Bronchial epithelial cell (primary cell): Measurements from ENCODE around the gene IQSEC3. TPM values are rescaled to one million over a fixed set of nuclear protein-coding genes. Genes with fewer than 3 reads are reported as not detected.
"Not testable (repeated sequence)": the region's sequence is repeated elsewhere in the genome, so short reads cannot be mapped to it uniquely, and the experiment has no call there.

Experiments used
- DNase-seq: peaks from one replicate; pipeline ENCODE4 v3.0.0-alpha.2; 2010; ENCODE audit warnings: low read depth
- FAIRE-seq: peaks from 2 replicates; lab custom pipeline; 2011; peaks lifted over from hg19 to GRCh38; lab: Jason Lieb, UNC
- H3K27me3 ChIP-seq: 2 replicates; pipeline ENCODE4 v1.5.1; 2011; ENCODE audit warnings: low read length; ENCODE audit not compliant: control insufficient read depth, insufficient read depth
- H3K36me3 ChIP-seq: 2 replicates; pipeline ENCODE4 v1.5.1; 2011; ENCODE audit warnings: low read length; ENCODE audit not compliant: control insufficient read depth, insufficient read depth
- H3K4me3 ChIP-seq: 2 replicates; pipeline ENCODE4 v1.5.1; 2011; ENCODE audit warnings: mild to moderate bottlenecking, low read depth, low read length, control low read depth
- CTCF ChIP-seq: IDR thresholded peaks from 2 replicates; pipeline ENCODE4 v1.5.1; 2011; ENCODE audit warnings: mild to moderate bottlenecking, moderate library complexity, low read length, control low read depth, inconsistent platforms; ENCODE audit not compliant: insufficient read depth, severe bottlenecking
- total RNA-seq: library from RNA; depleted of rRNA; stranded (reverse); fragments of >200 nt; gene quantifications from 2 replicates; pipeline ENCODE4 v1.2.1, GENCODE V29; 2014

The IQSEC3 gene
- total RNA-seq, 1 donor from 2014 or later: not detected

- Histone ChIP-seq H3K4me3 (no peak overlapping the region), H3K27me3 (no peaks in the 10 kb centered on the region), H3K36me3 (no peaks in the 10 kb centered on the region)
- DNase-seq: no peak
- TF ChIP-seq CTCF: no peak
- no peak for FAIRE-seq
Observed at GRCh38 chr12:58832-59231, 7.7 kb upstream of the IQSEC3 start.

GRCh38 chr12:61845-62244 is 4.7 kb upstream of the IQSEC3 start:
- not testable (repeated sequence) for H3K27me3 ChIP-seq, FAIRE-seq

GRCh38 chr12:65491-66063 is 990 bp upstream of the IQSEC3 start:
- H3K4me3 ChIP-seq, H3K27me3 ChIP-seq, H3K36me3 ChIP-seq, FAIRE-seq: not testable (repeated sequence)
- DNase-seq: peak; percentile 70

More at GRCh38 chr12:61845-62244, 4.7 kb upstream of the IQSEC3 start:
- not testable (repeated sequence) for H3K4me3 ChIP-seq, DNase-seq, H3K36me3 ChIP-seq

- DNase-seq, H3K36me3 ChIP-seq, FAIRE-seq, H3K4me3 ChIP-seq, H3K27me3 ChIP-seq: not testable (repeated sequence)
Observed at GRCh38 chr12:66782-67504, 376 bp downstream of the IQSEC3 start.

- not testable (repeated sequence) for H3K27me3 ChIP-seq, H3K36me3 ChIP-seq, FAIRE-seq, DNase-seq, H3K4me3 ChIP-seq
Observed at GRCh38 chr12:69677-70076, 3.1 kb downstream of the IQSEC3 start.

- H3K27me3 ChIP-seq, H3K36me3 ChIP-seq, DNase-seq, H3K4me3 ChIP-seq: not testable (repeated sequence)
- FAIRE-seq: peak; percentile 7
Observed at GRCh38 chr12:70541-70940, 4.0 kb downstream of the IQSEC3 start.

GRCh38 chr12:72018-72417 is 5.5 kb downstream of the IQSEC3 start:
- H3K27me3 ChIP-seq, FAIRE-seq, H3K4me3 ChIP-seq, DNase-seq, H3K36me3 ChIP-seq: not testable (repeated sequence)

- not testable (repeated sequence) for H3K36me3 ChIP-seq, H3K4me3 ChIP-seq, H3K27me3 ChIP-seq, DNase-seq, FAIRE-seq
Observed at GRCh38 chr12:74420-75190, 8.0 kb downstream of the IQSEC3 start.

GRCh38 chr12:75541-75940 is 9.0 kb downstream of the IQSEC3 start:
- not testable (repeated sequence) for H3K36me3 ChIP-seq, FAIRE-seq, H3K4me3 ChIP-seq, DNase-seq
- peaks cover 12% of the 10 kb centered on the region for H3K27me3 ChIP-seq

- not testable (repeated sequence) for H3K36me3 ChIP-seq, H3K4me3 ChIP-seq, DNase-seq
- FAIRE-seq: peak; percentile 92
- peaks cover 15% of the 10 kb centered on the region for H3K27me3 ChIP-seq
Observed at GRCh38 chr12:76102-76501, 9.5 kb downstream of the IQSEC3 start.

- not testable (repeated sequence) for FAIRE-seq, DNase-seq, H3K4me3 ChIP-seq, H3K36me3 ChIP-seq
- peaks cover 16% of the 10 kb centered on the region for H3K27me3 ChIP-seq
Observed at GRCh38 chr12:76551-76950, 10.0 kb downstream of the IQSEC3 start.

- H3K4me3 ChIP-seq, H3K36me3 ChIP-seq, DNase-seq: not testable (repeated sequence)
- H3K27me3 ChIP-seq: peaks cover 19% of the 10 kb centered on the region
- FAIRE-seq: peak; percentile 97
Observed at GRCh38 chr12:77101-77719, 10.6 kb downstream of the IQSEC3 start.
